DMS153 (cell line): ENCODE measurements around the gene RIT2.
A peak's percentile ranks its signal among the peaks of the same experiment; 100 is the strongest.
"Not testable (repeated sequence)": the region's sequence is repeated elsewhere in the genome, so short reads cannot be mapped to it uniquely, and the experiment has no call there.

Experiments used
- DNase-seq: peaks from one replicate; lab custom pipeline; 2025; lab: John Stamatoyannopoulos, UW

RIT2 gene

GRCh38 chr18:42838546-42839145 lies 276.8 kb downstream of the RIT2 start:
- no peak for DNase-seq

- no peak for DNase-seq
Observed at GRCh38 chr18:42830936-42831335, 284.5 kb downstream of the RIT2 start.

- no peak for DNase-seq
Observed at GRCh38 chr18:42828881-42829280, 286.6 kb downstream of the RIT2 start.

GRCh38 chr18:42824178-42824577 lies 291.3 kb downstream of the RIT2 start:
- no peak for DNase-seq

- no peak for DNase-seq
Observed at GRCh38 chr18:42822711-42823110, 292.8 kb downstream of the RIT2 start.

GRCh38 chr18:42821492-42821891 lies 294.0 kb downstream of the RIT2 start:
- DNase-seq, result no peak

- peak; percentile 9 for DNase-seq
Observed at GRCh38 chr18:42814618-42815017, 300.9 kb downstream of the RIT2 start.

- no peak for DNase-seq
Observed at GRCh38 chr18:42814184-42814583, 301.3 kb downstream of the RIT2 start.

GRCh38 chr18:42813570-42813969 lies 301.9 kb downstream of the RIT2 start:
- no peak for DNase-seq

- DNase-seq, result no peak
Observed at GRCh38 chr18:42807887-42808286, 307.6 kb downstream of the RIT2 start.

- DNase-seq, result no peak
Observed at GRCh38 chr18:42801706-42802105, 313.8 kb downstream of the RIT2 start.

- no peak for DNase-seq
Observed at GRCh38 chr18:42798606-42799170, 316.8 kb downstream of the RIT2 start.

- not testable (repeated sequence) for DNase-seq
Observed at GRCh38 chr18:42795213-42795789, 320.2 kb downstream of the RIT2 start.

GRCh38 chr18:42792731-42793130 lies 322.8 kb downstream of the RIT2 start:
- no peak for DNase-seq

GRCh38 chr18:42784632-42785031 lies 330.9 kb downstream of the RIT2 start:
- DNase-seq, result no peak

GRCh38 chr18:42782929-42783328 lies 332.6 kb downstream of the RIT2 start:
- DNase-seq, result no peak

- DNase-seq, result peak; percentile 37
Observed at GRCh38 chr18:42781298-42781815, 334.1 kb downstream of the RIT2 start.

GRCh38 chr18:42780171-42780570 lies 335.3 kb downstream of the RIT2 start:
- no peak for DNase-seq

- no peak for DNase-seq
Observed at GRCh38 chr18:42778445-42779042, 336.9 kb downstream of the RIT2 start.

GRCh38 chr18:42778024-42778423 lies 337.5 kb downstream of the RIT2 start:
- DNase-seq, result no peak

GRCh38 chr18:42773870-42774269 lies 341.6 kb downstream of the RIT2 start:
- no peak for DNase-seq

GRCh38 chr18:42771936-42772335 lies 343.5 kb downstream of the RIT2 start:
- DNase-seq, result no peak

- no peak for DNase-seq
Observed at GRCh38 chr18:42765302-42765701, 350.2 kb downstream of the RIT2 start.
